D721Med (cell line): ENCODE measurements around the gene MEX3D.

Experiments used
- DNase-seq: peaks from one replicate; pipeline ENCODE4 v3.0.0; 2011; ENCODE audit warnings: low spot score; ENCODE audit not compliant: insufficient read length
- FAIRE-seq: peaks from 2 replicates; lab custom pipeline; 2011; peaks lifted over from hg19 to GRCh38; lab: Jason Lieb, UNC
- TF ChIP-seq, protein P1 (sequence below): IDR thresholded peaks from 2 replicates; pipeline ENCODE4 v1.5.1; 2012; ENCODE audit warnings: mild to moderate bottlenecking, control low read depth; ENCODE audit not compliant: insufficient read depth; ENCODE audit errors: missing control alignments

Gene MEX3D

DNA sequence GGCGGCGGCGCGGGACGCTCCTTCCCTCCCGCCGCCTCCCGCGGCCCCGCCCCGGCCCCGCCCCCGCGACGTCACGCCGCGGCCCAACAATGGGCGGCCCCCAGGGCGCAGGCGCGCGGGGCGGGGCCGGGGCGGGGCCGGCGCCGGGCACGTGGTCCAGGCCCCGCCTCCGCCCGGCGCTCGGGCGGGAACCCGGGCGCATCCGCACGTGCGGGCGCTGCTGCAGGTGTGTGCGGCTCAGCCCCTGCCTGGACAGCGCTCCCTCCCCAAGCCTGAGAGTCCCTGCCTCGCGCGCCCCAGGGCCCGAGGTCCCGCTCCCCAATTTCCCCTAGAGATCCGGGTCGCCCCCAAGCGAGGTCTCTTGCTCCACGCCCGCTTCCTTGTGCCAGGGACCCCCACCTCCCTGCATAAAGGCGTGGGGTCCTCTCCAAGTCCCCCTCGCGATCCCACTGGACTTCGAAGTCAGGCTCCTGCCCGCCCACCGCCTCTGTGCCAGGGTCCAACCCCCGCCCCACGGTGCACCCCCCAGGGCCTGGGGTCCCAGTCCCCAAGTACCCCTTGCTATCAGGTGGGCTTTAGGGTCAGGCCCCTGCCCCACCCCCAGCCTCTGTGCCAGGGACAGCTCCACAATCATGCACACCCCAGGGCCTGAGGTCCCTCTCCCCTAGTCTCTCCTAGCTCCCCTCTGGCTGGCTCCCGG is at the start of gene MEX3D:
TSS of gene MEX3D (minus strand) at position 6 of the 700 bp plus-strand sequence. CDS start 267 bp downstream, outside the sequence.
- FAIRE-seq, result no peak
- DNase-seq, result peak; percentile 97
- TF ChIP-seq, protein P1, sequence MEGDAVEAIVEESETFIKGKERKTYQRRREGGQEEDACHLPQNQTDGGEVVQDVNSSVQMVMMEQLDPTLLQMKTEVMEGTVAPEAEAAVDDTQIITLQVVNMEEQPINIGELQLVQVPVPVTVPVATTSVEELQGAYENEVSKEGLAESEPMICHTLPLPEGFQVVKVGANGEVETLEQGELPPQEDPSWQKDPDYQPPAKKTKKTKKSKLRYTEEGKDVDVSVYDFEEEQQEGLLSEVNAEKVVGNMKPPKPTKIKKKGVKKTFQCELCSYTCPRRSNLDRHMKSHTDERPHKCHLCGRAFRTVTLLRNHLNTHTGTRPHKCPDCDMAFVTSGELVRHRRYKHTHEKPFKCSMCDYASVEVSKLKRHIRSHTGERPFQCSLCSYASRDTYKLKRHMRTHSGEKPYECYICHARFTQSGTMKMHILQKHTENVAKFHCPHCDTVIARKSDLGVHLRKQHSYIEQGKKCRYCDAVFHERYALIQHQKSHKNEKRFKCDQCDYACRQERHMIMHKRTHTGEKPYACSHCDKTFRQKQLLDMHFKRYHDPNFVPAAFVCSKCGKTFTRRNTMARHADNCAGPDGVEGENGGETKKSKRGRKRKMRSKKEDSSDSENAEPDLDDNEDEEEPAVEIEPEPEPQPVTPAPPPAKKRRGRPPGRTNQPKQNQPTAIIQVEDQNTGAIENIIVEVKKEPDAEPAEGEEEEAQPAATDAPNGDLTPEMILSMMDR, result no peak

DNA sequence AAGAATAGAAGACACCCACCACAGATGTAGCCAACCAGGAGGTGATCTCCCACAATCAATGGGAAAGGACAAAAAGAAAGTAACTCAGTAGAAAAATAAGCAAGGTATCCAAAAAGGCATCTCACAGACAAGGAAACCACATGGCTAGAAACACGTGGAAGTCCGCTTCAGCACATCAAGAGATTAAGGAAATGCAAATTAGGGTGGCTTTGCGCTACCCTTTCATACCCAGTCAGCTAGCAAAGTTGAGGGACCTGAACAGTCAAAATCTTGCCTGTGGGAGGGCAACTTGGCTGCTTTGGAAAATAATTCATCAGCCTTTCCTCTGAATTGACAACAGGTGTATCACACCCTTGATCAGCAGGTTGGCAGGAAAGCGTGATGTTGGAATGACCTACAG is 48.8 kb upstream of the MEX3D start:
- no peak for DNase-seq
- TF ChIP-seq, protein P1, result no peak
- FAIRE-seq, result no peak

GRCh38 chr19:1616396-1616795 is 48.3 kb upstream of the MEX3D start:
- FAIRE-seq (no peak), DNase-seq (no peak)
- TF ChIP-seq, protein P1, result no peak

- no peak for FAIRE-seq
- DNase-seq, result no peak
- TF ChIP-seq, protein P1, result no peak
Observed at GRCh38 chr19:1615156-1615765, 47.1 kb upstream of the MEX3D start.

DNA sequence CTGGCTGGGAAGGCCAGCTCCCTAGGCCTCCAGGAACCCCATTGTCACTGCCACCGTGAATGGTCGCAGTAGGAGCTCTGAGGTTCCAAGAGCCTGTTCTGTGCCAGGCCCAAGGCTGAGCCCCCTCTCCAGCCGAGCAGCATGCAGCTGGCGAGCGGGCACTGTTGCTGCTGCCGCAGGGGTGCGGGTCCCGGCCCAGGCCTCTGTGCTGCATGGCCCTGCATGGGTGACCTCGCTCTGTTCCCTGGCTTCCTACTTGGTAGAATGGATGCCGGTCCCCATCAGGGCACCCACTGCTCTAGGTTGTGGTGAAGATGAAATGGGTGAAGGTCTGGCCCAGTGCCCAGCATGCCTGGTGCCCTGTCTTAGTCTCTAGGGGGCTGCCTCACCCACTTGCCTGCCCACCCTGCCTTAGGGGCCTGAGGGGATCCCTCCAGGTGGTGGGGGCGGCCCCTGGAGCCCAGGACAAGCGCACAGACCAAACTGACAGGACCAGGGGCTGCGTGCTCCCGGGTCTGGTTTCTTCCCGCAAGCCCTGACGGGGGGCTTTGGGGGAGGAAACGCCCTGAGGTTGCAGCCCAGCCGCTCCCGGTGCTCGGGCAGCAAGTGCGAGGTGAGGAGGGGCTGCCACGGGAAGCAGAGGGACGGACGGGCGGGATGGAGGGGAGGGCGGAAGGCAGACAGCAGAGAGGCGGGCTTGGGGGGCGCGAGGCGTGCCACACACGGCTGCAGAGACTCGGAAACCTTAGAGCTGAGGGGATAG is 45.9 kb upstream of the MEX3D start:
- no peak for DNase-seq
- TF ChIP-seq, protein P1, result no peak
- no peak for FAIRE-seq

- FAIRE-seq (no peak), DNase-seq (no peak)
- TF ChIP-seq, protein P1, result no peak
Observed at GRCh38 chr19:1613146-1613545, 45.0 kb upstream of the MEX3D start.
